Activated naive CD4-positive, alpha-beta T cell treated with anti-CD3 and anti-CD28 coated beads, Interleukin-2, amount 50 U/mL, for 72 hours (primary cell): Measurements from ENCODE around the gene TRRAP. TPM values are rescaled to one million over a fixed set of nuclear protein-coding genes. Genes with fewer than 3 reads are reported as not detected.
A peak's percentile ranks its signal among the peaks of the same experiment; 100 is the strongest.

Experiments used
- ATAC-seq, 2 donors: fragments of 150-1000 bp; cut with Tn5 transposase; 2 replicates each; pipeline ENCODE4 v1.10.0; 2021; ENCODE audit warnings: mild to moderate bottlenecking in 2 of 2, moderate library complexity in 2 of 2
- DNase-seq, 2 donors: peaks; one replicate each; pipeline ENCODE4 v3.0.0; 2021 to 2022; ENCODE audit warnings: low spot score in 2 of 2
- H3K27ac Mint-ChIP-seq, 2 donors: one replicate each; pipeline ENCODE4 v1.8.0; 2022; ENCODE audit warnings: mild to moderate bottlenecking in 2 of 2, mixed read lengths in 2 of 2
- H3K36me3 Mint-ChIP-seq, 2 donors: one replicate each; pipeline ENCODE4 v1.8.0; 2022; ENCODE audit warnings: mixed read lengths in 2 of 2
- H3K9me3 Mint-ChIP-seq, 2 donors: one replicate each; pipeline ENCODE4 v1.8.0; 2022; ENCODE audit warnings: mixed read lengths in 2 of 2
- total RNA-seq, 2 donors: library from RNA; stranded (reverse); gene quantifications; one replicate each; pipeline ENCODE4 v1.2.3, GENCODE V29; 2022

The TRRAP gene
- total RNA-seq, 2 donors from 2014 or later = 49.8 to 58.3 TPM

- DNase-seq = peak in 1 of 2 donors; percentile 26
- H3K27ac Mint-ChIP-seq = no peak overlapping the region
- H3K9me3 Mint-ChIP-seq = no peaks in the 10 kb centered on the region
- peaks cover 0 to 11% of the 10 kb centered on the region in 2 donors for H3K36me3 Mint-ChIP-seq
- ATAC-seq = no peak
Observed at GRCh38 chr7:98998821-98999725, 120.7 kb downstream of the TRRAP start.

DNA sequence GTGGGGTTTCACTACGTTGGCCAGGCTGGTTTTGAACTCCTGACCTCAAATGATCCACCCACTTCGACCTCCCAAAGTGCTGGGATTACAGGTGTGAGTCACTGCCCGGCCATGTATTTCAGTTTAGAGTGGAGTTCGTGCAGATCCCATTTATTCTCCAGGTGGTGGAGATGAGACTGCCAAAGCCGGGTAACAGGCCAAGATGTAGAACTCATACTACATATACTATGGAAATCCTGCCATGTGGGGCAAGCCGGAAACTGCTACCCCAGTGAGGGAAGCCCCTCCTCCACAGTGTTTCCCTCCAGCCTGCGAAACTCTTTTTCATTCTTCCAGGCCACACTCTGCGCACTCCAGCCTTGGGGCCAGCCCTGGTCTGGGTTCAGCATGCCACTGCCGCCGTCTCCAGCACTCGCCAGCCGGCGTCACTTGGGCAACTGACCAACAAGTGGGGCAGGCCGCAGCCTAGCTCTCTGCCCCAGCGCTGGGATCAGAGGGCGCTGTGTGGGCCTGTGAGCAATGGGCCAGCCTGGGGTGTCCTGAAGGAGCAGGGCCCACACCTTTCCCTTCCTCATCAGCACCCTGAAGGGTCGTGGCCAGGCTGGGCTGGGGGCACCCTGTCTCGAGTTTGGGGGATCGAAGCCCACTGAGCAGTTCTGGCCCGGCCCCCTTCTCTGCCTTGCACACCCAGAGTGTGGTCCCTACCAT lies 122.0 kb downstream of the TRRAP start:
- H3K27ac Mint-ChIP-seq = peak overlapping the region; percentile 5 to 31
- peaks cover 6 to 17% of the 10 kb centered on the region in 2 donors for H3K36me3 Mint-ChIP-seq
- ATAC-seq (peak in 1 of 2 donors; percentile 20), DNase-seq (peak in 1 of 2 donors; percentile 52)
- H3K9me3 Mint-ChIP-seq = no peaks in the 10 kb centered on the region

GRCh38 chr7:99000904-99001465 lies 122.7 kb downstream of the TRRAP start:
- no peaks in the 10 kb centered on the region for H3K9me3 Mint-ChIP-seq
- DNase-seq = peak in 1 of 2 donors; percentile 44
- H3K36me3 Mint-ChIP-seq = peaks cover 7 to 18% of the 10 kb centered on the region in 2 donors
- ATAC-seq = peak in 1 of 2 donors; percentile 38
- H3K27ac Mint-ChIP-seq = peak overlapping the region; percentile 5 to 31

DNA sequence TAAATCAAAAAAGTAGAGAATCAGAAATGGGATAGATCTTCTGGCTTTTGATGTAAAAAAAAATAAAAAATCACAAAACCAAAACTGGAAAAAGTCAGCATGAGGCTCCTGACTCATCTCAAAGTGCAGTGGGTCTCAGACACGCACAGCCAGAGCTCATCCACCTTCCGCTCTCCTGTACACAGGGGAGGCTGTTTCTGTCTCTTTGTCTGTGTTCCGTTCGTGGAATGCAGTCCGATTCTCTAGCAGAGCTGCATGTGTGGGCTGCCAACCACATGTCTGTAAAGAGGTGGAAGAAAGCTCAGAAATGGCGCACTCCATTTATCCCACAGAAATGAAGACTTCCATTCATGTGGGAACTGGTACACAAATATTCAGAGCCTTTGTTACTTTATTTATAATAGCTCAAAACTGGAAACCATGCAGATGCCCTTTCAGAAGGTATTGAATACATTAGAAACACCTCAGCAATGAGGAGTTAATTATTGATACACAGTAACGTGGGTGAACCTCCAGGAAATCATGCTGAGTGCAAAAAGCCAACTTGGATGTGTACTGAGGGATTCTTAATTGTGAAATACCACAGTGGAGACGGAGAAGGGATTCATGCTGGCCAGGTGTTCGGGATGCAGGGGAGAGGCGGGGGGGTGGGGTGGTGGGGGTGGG lies 123.3 kb downstream of the TRRAP start:
- peak in 1 of 2 donors; percentile 22 for ATAC-seq
- H3K27ac Mint-ChIP-seq = peak overlapping the region; percentile 31 to 57

DNA sequence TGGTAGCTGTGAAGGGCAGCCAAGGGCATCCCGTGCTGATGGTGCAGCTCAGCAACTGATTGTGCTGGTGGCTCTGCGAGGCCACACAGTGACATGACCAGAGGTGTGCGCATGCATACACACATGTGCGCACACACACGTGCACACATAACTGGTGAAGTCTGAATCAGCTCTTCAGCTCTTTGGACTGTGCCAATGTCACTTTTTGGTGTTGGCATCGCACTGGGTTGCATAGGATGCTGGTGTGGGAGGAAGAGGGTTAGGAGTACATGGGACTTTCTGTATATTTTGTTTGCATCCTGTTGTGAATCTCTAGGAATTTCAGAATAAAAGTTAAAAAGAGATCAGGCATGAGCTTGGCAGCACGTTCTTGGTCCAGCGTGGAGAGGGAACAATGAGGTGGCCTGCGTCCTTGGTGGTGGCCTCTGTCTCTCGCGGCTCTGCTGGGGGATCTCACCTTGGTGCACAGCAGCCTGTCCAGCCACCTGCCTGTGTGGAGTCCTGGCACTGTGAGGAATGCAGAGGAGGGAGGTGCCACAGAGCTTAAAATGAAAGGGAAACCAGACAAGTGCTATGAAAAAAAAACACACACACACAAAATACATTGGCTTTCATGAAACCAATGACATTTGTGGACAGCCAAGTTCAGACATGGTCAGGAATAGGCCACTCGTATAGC lies 124.0 kb downstream of the TRRAP start:
- no peak for ATAC-seq
- peak in 1 of 2 donors; percentile 25 for DNase-seq
- Mint-ChIP-seq H3K36me3 (peaks cover 7 to 18% of the 10 kb centered on the region in 2 donors), H3K27ac (peak overlapping the region in 1 of 2 donors; percentile 0), H3K9me3 (no peaks in the 10 kb centered on the region)

More for the DNA sequence above, 123.3 kb downstream of the TRRAP start:
- DNase-seq = no peak
- Mint-ChIP-seq H3K36me3 (peaks cover 7 to 18% of the 10 kb centered on the region in 2 donors), H3K9me3 (no peaks in the 10 kb centered on the region)

- H3K9me3 Mint-ChIP-seq = no peaks in the 10 kb centered on the region
- DNase-seq (peak in 1 of 2 donors; percentile 50), ATAC-seq (no peak)
- H3K36me3 Mint-ChIP-seq = peaks cover 7 to 18% of the 10 kb centered on the region in 2 donors
- H3K27ac Mint-ChIP-seq = peak overlapping the region in 1 of 2 donors; percentile 0
Observed at GRCh38 chr7:99002827-99003212, 124.5 kb downstream of the TRRAP start.

DNA sequence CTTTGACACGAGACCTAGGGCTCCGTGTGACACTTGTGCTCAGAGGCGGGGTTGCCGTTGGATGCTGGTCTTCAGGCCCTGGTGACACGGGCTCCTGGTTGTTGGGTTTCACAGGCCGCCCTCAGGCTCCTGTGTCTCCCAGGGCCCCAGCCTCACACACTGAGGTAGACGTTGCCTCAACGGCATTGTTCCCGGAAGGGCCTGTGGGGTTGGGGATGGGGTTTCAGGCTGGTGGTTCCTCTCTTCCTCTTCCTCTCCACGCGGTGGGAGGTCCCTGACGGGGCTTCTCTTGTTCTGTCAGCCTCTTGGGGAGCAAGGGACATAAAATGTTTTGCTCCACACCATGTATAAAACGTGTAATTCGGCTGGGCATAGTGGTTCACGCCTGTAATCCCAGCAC lies 125.1 kb downstream of the TRRAP start:
- peaks cover 10 to 18% of the 10 kb centered on the region in 2 donors for H3K36me3 Mint-ChIP-seq
- no peak for ATAC-seq
- H3K9me3 Mint-ChIP-seq = no peaks in the 10 kb centered on the region
- DNase-seq = peak in 1 of 2 donors; percentile 37
- peak overlapping the region in 1 of 2 donors; percentile 0 for H3K27ac Mint-ChIP-seq

GRCh38 chr7:99004216-99004615 lies 125.9 kb downstream of the TRRAP start:
- H3K27ac Mint-ChIP-seq = no peak overlapping the region
- peaks cover 11 to 24% of the 10 kb centered on the region in 2 donors for H3K36me3 Mint-ChIP-seq
- no peak for ATAC-seq
- peak in 1 of 2 donors; percentile 11 for DNase-seq
- H3K9me3 Mint-ChIP-seq = no peaks in the 10 kb centered on the region

DNA sequence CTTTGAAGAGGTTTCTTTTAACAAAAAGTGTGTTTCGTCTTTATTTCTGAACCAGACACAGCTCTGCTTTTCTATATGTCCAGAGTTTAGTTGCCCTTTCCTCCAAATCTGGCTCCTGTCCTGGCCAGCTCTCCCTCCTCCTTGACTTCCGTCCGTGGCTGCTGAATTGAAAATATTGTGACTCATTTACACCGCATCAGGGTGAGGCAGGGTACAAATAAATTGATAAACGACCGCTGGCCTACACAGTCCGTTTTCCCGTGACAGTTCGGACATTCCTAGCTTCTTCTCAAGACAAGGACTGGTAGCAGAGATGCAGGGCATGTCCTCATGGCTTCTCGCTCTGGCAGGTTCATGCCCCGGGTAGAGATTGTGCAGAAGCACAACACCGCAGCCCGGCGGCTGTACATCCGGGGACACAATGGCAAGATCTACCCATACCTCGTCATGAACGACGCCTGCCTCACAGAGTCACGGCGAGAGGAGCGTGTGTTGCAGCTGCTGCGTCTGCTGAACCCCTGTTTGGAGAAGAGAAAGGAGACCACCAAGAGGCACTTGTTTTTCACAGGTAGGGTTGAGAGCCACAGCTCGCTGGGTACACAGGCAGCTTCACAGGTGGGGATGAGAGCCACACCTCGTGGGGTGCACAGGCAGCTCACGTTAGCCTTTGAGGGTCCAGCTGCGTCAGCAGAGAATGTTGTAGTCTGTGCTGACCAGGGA lies 126.6 kb downstream of the TRRAP start:
- DNase-seq (peak in 1 of 2 donors; percentile 47), ATAC-seq (no peak)
- Mint-ChIP-seq H3K36me3 (peaks cover 11 to 26% of the 10 kb centered on the region in 2 donors), H3K27ac (peak overlapping the region in 1 of 2 donors; percentile 38), H3K9me3 (no peaks in the 10 kb centered on the region)

DNA sequence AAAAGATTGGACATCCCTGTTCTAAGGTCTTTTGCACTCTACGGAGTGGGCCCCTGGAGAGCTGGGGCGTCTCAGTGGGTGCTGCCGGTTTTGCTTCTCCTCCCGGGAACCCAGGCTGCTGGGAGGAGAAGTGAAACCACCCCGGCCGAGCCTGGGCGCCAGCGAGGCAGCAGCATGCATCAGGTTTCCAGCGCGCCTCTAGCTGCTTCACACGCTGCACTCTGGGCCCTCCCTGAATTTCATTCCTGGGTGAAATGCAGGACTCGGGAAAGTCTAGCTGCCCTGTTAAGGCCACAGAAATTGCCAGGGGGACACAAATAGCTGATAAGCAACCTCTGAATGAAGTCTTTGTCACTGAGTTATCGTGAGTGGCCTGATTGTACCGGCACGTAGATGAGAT lies 127.4 kb downstream of the TRRAP start:
- Mint-ChIP-seq H3K9me3 (no peaks in the 10 kb centered on the region), H3K36me3 (peaks cover 19 to 23% of the 10 kb centered on the region in 2 donors), H3K27ac (peak overlapping the region in 1 of 2 donors; percentile 38)
- DNase-seq = peak in 1 of 2 donors; percentile 6
- no peak for ATAC-seq

DNA sequence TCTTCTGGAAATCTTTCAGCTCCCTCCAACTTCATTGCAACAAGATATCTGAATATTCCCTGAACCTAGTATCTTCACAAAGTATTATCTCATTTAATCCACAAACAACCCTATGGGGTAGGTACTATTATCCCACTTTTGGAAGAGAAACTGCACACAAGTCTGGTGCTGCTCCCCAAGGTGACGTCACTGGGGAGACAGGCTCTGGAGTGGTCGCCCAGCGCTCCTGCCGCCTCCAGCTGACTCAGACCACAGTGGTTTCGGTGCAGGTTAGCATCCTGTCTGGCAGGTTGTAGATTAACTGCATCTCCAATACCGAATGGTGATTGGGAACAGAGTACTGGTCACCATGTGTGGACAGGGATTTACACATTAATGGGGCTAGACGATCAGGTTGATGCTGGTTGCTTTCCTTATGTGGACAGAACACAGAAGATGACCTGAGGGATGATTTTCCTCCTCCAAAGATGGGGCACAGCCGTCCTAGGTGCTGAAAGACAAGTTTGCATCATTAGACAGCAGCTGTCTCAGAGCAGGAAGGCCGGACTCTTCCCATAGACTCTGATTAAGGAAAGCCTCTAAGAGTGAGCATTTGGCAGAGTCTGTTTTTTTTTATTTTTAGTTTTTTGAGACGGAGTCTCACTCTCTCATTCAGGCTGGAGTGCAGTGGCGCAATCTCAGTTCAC lies 128.6 kb downstream of the TRRAP start:
- no peak overlapping the region for H3K27ac Mint-ChIP-seq
- H3K9me3 Mint-ChIP-seq = no peaks in the 10 kb centered on the region
- peak in 1 of 2 donors; percentile 6 for DNase-seq
- no peak for ATAC-seq
- peaks cover 19 to 23% of the 10 kb centered on the region in 2 donors for H3K36me3 Mint-ChIP-seq

- H3K36me3 Mint-ChIP-seq = peaks cover 19 to 23% of the 10 kb centered on the region in 2 donors
Observed at GRCh38 chr7:99008181-99008631, 129.9 kb downstream of the TRRAP start.

DNA sequence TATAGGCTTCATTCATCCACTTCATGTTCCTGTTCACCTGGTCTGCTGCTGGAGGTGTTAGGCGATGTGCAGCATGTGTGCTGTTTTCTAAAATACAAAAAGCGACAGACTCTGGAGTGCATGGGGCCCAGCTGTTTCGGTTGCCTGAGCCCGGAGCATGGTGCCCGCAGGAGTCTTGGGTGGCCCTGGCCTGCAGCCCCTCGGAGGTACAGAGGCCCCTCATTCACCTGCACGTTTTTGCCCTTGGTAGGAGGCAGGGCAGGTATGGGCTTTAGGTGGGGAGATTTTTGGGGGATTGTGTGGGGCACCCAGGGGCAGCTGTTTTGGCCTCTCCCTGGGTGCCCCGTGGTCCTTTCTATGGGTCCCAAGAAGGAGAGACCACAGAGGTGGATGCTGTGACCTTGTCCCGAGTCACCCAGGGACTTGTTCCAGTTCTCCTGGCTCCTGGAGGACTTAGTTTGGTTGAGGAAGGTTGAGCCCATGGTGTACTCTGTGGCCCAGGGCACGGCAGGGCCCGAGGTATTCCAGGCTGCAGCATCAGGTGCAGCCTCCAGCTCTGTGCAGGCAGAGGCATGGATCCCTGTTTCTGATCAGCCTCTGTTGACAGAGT lies 130.7 kb downstream of the TRRAP start:
- peaks cover 19 to 28% of the 10 kb centered on the region in 2 donors for H3K36me3 Mint-ChIP-seq
- H3K27ac Mint-ChIP-seq = peak overlapping the region in 1 of 2 donors; percentile 35
- DNase-seq = peak in 1 of 2 donors; percentile 52
- no peak for ATAC-seq
- no peaks in the 10 kb centered on the region for H3K9me3 Mint-ChIP-seq

More at GRCh38 chr7:99008181-99008631, 129.9 kb downstream of the TRRAP start:
- ATAC-seq (no peak), DNase-seq (peak in 1 of 2 donors; percentile 52)
- H3K27ac Mint-ChIP-seq = peak overlapping the region in 1 of 2 donors; percentile 60
- H3K9me3 Mint-ChIP-seq = no peaks in the 10 kb centered on the region

DNA sequence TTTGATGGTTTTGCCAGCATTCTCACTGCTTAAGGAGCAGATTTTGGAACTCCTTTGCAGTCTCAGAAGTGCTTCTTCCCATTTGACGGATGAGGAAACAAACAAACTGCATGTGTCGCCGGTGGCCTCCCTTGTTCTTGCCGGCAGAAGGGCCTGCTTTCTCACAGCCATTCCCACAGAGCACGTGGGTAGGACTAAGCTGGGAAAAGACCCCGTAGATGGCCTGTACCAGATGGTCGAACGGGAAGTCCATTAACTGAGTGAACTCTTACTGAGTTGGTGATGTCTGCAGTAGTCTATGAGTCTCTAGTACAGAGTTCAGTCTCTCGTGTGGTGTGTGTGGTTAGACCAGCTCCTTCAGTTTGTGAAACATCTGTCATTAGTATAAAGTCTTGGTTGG lies 131.9 kb downstream of the TRRAP start:
- Mint-ChIP-seq H3K27ac (peak overlapping the region in 1 of 2 donors; percentile 40), H3K36me3 (peaks cover 25 to 32% of the 10 kb centered on the region in 2 donors), H3K9me3 (no peaks in the 10 kb centered on the region)
- DNase-seq (peak in 1 of 2 donors; percentile 3), ATAC-seq (no peak)
